Measurements from ENCODE around the gene EXOSC10.

Gene EXOSC10

GRCh38 chr1:11099310-11100148 lies at the start of gene EXOSC10:
EXOSC10 (minus strand) TSS chr1:11099869; CDS start chr1:11099831, 38 bp downstream.
- peak; percentile 58 for DNase-seq (ENCODE audit: low read depth)
- peak within 1 kb of the TSS; percentile 97 for H3K4me3 ChIP-seq (ENCODE audit: low read depth, low read length)
- TF ChIP-seq, protein P1, sequence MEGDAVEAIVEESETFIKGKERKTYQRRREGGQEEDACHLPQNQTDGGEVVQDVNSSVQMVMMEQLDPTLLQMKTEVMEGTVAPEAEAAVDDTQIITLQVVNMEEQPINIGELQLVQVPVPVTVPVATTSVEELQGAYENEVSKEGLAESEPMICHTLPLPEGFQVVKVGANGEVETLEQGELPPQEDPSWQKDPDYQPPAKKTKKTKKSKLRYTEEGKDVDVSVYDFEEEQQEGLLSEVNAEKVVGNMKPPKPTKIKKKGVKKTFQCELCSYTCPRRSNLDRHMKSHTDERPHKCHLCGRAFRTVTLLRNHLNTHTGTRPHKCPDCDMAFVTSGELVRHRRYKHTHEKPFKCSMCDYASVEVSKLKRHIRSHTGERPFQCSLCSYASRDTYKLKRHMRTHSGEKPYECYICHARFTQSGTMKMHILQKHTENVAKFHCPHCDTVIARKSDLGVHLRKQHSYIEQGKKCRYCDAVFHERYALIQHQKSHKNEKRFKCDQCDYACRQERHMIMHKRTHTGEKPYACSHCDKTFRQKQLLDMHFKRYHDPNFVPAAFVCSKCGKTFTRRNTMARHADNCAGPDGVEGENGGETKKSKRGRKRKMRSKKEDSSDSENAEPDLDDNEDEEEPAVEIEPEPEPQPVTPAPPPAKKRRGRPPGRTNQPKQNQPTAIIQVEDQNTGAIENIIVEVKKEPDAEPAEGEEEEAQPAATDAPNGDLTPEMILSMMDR (IDR thresholded peaks at IDR 0.05; ENCODE audit: low read depth, low read length, missing control alignments), result no peak
- in situ Hi-C loops (cut with HindIII; ENCODE audit: low sequenced_read_pairs), result no loop called here

GRCh38 chr1:11147197-11147770 lies 47.6 kb upstream of the EXOSC10 start:
- DNase-seq (ENCODE audit: low read depth), result no peak
- TF ChIP-seq, protein P1 (IDR thresholded peaks at IDR 0.05; ENCODE audit: low read depth, low read length, missing control alignments), result no peak
- in situ Hi-C loops (cut with HindIII; ENCODE audit: low sequenced_read_pairs), result loop anchor here (5.0 kb wide), 1 partner anchor 100 kb away; no protein-coding TSS in a partner anchor
- no peak overlapping the region for H3K4me3 ChIP-seq (ENCODE audit: low read depth, low read length)

GRCh38 chr1:11145741-11146140 lies 46.1 kb upstream of the EXOSC10 start:
- DNase-seq (ENCODE audit: low read depth), result no peak
- TF ChIP-seq, protein P1 (IDR thresholded peaks at IDR 0.05; ENCODE audit: low read depth, low read length, missing control alignments), result no peak

GRCh38 chr1:11144570-11145256 lies 45.0 kb upstream of the EXOSC10 start:
- no peak overlapping the region for H3K4me3 ChIP-seq (ENCODE audit: low read depth, low read length)
- no peak for DNase-seq (ENCODE audit: low read depth)
- in situ Hi-C loops (cut with HindIII; ENCODE audit: low sequenced_read_pairs), result loop anchor here (5.0 kb wide), 1 partner anchor 103 kb away; no protein-coding TSS in a partner anchor
- TF ChIP-seq, protein P1 (IDR thresholded peaks at IDR 0.05; ENCODE audit: low read depth, low read length, missing control alignments), result no peak

More at GRCh38 chr1:11145741-11146140, 46.1 kb upstream of the EXOSC10 start:
- no peak overlapping the region for H3K4me3 ChIP-seq (ENCODE audit: low read depth, low read length)
- in situ Hi-C loops (cut with HindIII; ENCODE audit: low sequenced_read_pairs), result loop anchor here (5.0 kb wide), 1 partner anchor 102 kb away; no protein-coding TSS in a partner anchor

- DNase-seq (ENCODE audit: low read depth), result no peak
- in situ Hi-C loops (cut with HindIII; ENCODE audit: low sequenced_read_pairs), result no loop called here
- H3K4me3 ChIP-seq (ENCODE audit: low read depth, low read length), result no peak overlapping the region
- TF ChIP-seq, protein P1 (IDR thresholded peaks at IDR 0.05; ENCODE audit: low read depth, low read length, missing control alignments), result no peak
Measured at GRCh38 chr1:11143907-11144306, 44.2 kb upstream of the EXOSC10 start.

- TF ChIP-seq, protein P1 (IDR thresholded peaks at IDR 0.05; ENCODE audit: low read depth, low read length, missing control alignments), result no peak
- no peak overlapping the region for H3K4me3 ChIP-seq (ENCODE audit: low read depth, low read length)
- no peak for DNase-seq (ENCODE audit: low read depth)
- in situ Hi-C loops (cut with HindIII; ENCODE audit: low sequenced_read_pairs), result no loop called here
Measured at GRCh38 chr1:11143401-11143800, 43.7 kb upstream of the EXOSC10 start.

Measured in astrocyte of the cerebellum (primary cell).